Astrocyte (in vitro differentiated cells and primary cell): ENCODE measurements around the gene CNTNAP2. TPM values are rescaled to one million over a fixed set of nuclear protein-coding genes. Genes with fewer than 3 reads are reported as not detected.
A peak's percentile ranks its signal among the peaks of the same experiment; 100 is the strongest.

Experiments used
- DNase-seq: peaks from one replicate; pipeline ENCODE4 v3.0.0-alpha.2; 2010; ENCODE audit warnings: low read depth
- FAIRE-seq: peaks from 2 replicates; lab custom pipeline; 2011; peaks lifted over from hg19 to GRCh38; lab: Jason Lieb, UNC
- H2AFZ ChIP-seq: 2 replicates; pipeline ENCODE4 v1.6.0; 2012; ENCODE audit warnings: low read depth, low read length, inconsistent platforms
- H3K27ac ChIP-seq: 2 replicates; pipeline ENCODE4 v1.5.1; 2011; ENCODE audit warnings: low read depth, low read length, inconsistent platforms
- H3K27me3 ChIP-seq: 2 replicates; pipeline ENCODE4 v1.6.0; 2011; ENCODE audit warnings: low read length, inconsistent platforms; ENCODE audit not compliant: insufficient read depth
- H3K36me3 ChIP-seq: 2 replicates; pipeline ENCODE4 v1.5.1; 2011; ENCODE audit warnings: low read length, inconsistent platforms; ENCODE audit not compliant: insufficient read depth
- H3K4me1 ChIP-seq: 2 replicates; pipeline ENCODE4 v1.5.1; 2011; ENCODE audit warnings: low read length, inconsistent platforms; ENCODE audit not compliant: insufficient read depth
- H3K4me2 ChIP-seq: 2 replicates; pipeline ENCODE4 v1.6.0; 2012; ENCODE audit warnings: low read length, inconsistent platforms
- H3K4me3 ChIP-seq: 2 replicates; pipeline ENCODE4 v1.5.1; 2011; ENCODE audit warnings: low read depth, mild to moderate bottlenecking, low read length, inconsistent platforms; ENCODE audit not compliant: insufficient read depth
- H3K79me2 ChIP-seq: 2 replicates; pipeline ENCODE4 v1.6.0; 2012; ENCODE audit warnings: mild to moderate bottlenecking, low read length, inconsistent platforms; ENCODE audit not compliant: insufficient read depth
- H3K9ac ChIP-seq: 2 replicates; pipeline ENCODE4 v1.6.0; 2012; ENCODE audit warnings: mild to moderate bottlenecking, low read length, inconsistent platforms
- H3K9me3 ChIP-seq: 2 replicates; pipeline ENCODE4 v1.5.1; 2012; ENCODE audit warnings: low read depth, mild to moderate bottlenecking, low read length, inconsistent platforms; ENCODE audit not compliant: insufficient read depth
- H4K20me1 ChIP-seq: 2 replicates; pipeline ENCODE4 v1.6.0; 2012; ENCODE audit warnings: low read length, inconsistent platforms; ENCODE audit not compliant: insufficient read depth
- H3K27ac Mint-ChIP-seq: one replicate; pipeline ENCODE4 v1.8.0; 2021; ENCODE audit warnings: mild to moderate bottlenecking, mixed read lengths; ENCODE audit not compliant: unreplicated experiment
- H3K27me3 Mint-ChIP-seq: one replicate; pipeline ENCODE4 v1.8.0; 2021; ENCODE audit warnings: low read depth, mixed read lengths; ENCODE audit not compliant: unreplicated experiment
- H3K36me3 Mint-ChIP-seq: one replicate; pipeline ENCODE4 v1.8.0; 2021; ENCODE audit warnings: low read depth, mixed read lengths; ENCODE audit not compliant: unreplicated experiment
- H3K4me1 Mint-ChIP-seq: one replicate; pipeline ENCODE4 v1.8.0; 2021; ENCODE audit warnings: low read depth, mixed read lengths; ENCODE audit not compliant: unreplicated experiment
- H3K4me3 Mint-ChIP-seq: one replicate; pipeline ENCODE4 v1.8.0; 2021; ENCODE audit warnings: mild to moderate bottlenecking, moderate library complexity, mixed read lengths; ENCODE audit not compliant: unreplicated experiment
- H3K9me3 Mint-ChIP-seq: one replicate; pipeline ENCODE4 v1.8.0; 2021; ENCODE audit warnings: mild to moderate bottlenecking, mixed read lengths; ENCODE audit not compliant: unreplicated experiment
- CTCF ChIP-seq: IDR thresholded peaks from 2 replicates; pipeline ENCODE4 v1.5.1; 2011; ENCODE audit warnings: low read depth, mild to moderate bottlenecking, inconsistent platforms, low read length, moderate library complexity; ENCODE audit not compliant: insufficient read depth
- EZH2 ChIP-seq: IDR thresholded peaks from 2 replicates; pipeline ENCODE4 v1.6.1; 2012; ENCODE audit warnings: mild to moderate bottlenecking, low read length, inconsistent platforms; ENCODE audit not compliant: insufficient read depth
- total RNA-seq: library from RNA; stranded (reverse); gene quantifications from 2 replicates; pipeline ENCODE4 v1.2.1, GENCODE V29; 2021

Gene CNTNAP2
- total RNA-seq, 1 donor from 2014 or later: 20.0 TPM

GRCh38 chr7:147265528-147265927 lies 1148.9 kb downstream of the CNTNAP2 start:
- Mint-ChIP-seq H3K4me3 (no peak overlapping the region), H3K4me1 (peaks cover 3% of the 10 kb centered on the region), H3K27me3 (no peaks in the 10 kb centered on the region), H3K9me3 (no peaks in the 10 kb centered on the region), H3K27ac (no peak overlapping the region), H3K36me3 (no peaks in the 10 kb centered on the region)
- no peak for FAIRE-seq
- H3K9ac ChIP-seq: no peak overlapping the region
- H2AFZ ChIP-seq: no peak overlapping the region
- no peaks in the 10 kb centered on the region for H3K36me3 ChIP-seq
- H3K4me1 ChIP-seq: no peaks in the 10 kb centered on the region
- TF ChIP-seq EZH2 (no peak), CTCF (no peak)
- H3K4me3 ChIP-seq: no peak overlapping the region
- no peak overlapping the region for H3K4me2 ChIP-seq
- no peaks in the 10 kb centered on the region for H4K20me1 ChIP-seq
- H3K9me3 ChIP-seq: no peaks in the 10 kb centered on the region
- DNase-seq: no peak
- H3K27me3 ChIP-seq: no peaks in the 10 kb centered on the region
- H3K27ac ChIP-seq: no peak overlapping the region
- H3K79me2 ChIP-seq: no peaks in the 10 kb centered on the region

GRCh38 chr7:147276106-147276505 lies 1159.5 kb downstream of the CNTNAP2 start:
- Histone ChIP-seq H3K4me1 (no peaks in the 10 kb centered on the region), H3K27me3 (no peaks in the 10 kb centered on the region), H3K4me2 (no peak overlapping the region), H2AFZ (no peak overlapping the region), H3K9ac (no peak overlapping the region), H3K79me2 (no peaks in the 10 kb centered on the region), H3K9me3 (no peaks in the 10 kb centered on the region), H3K36me3 (no peaks in the 10 kb centered on the region), H4K20me1 (no peaks in the 10 kb centered on the region), H3K27ac (no peak overlapping the region), H3K4me3 (no peak overlapping the region)
- no peak overlapping the region for H3K27ac Mint-ChIP-seq
- peaks cover 3% of the 10 kb centered on the region for H3K4me1 Mint-ChIP-seq
- H3K4me3 Mint-ChIP-seq: no peak overlapping the region
- no peaks in the 10 kb centered on the region for H3K9me3 Mint-ChIP-seq
- H3K27me3 Mint-ChIP-seq: no peaks in the 10 kb centered on the region
- DNase-seq: no peak
- FAIRE-seq: no peak
- no peak for TF ChIP-seq EZH2
- no peak for TF ChIP-seq CTCF
- no peaks in the 10 kb centered on the region for H3K36me3 Mint-ChIP-seq

GRCh38 chr7:147276783-147277370 lies 1160.3 kb downstream of the CNTNAP2 start:
- FAIRE-seq (peak; percentile 26), DNase-seq (no peak)
- Mint-ChIP-seq H3K36me3 (no peaks in the 10 kb centered on the region), H3K4me1 (peaks cover 3% of the 10 kb centered on the region), H3K27ac (no peak overlapping the region), H3K27me3 (no peaks in the 10 kb centered on the region), H3K4me3 (no peak overlapping the region), H3K9me3 (no peaks in the 10 kb centered on the region)
- Histone ChIP-seq H3K9me3 (no peaks in the 10 kb centered on the region), H3K4me1 (no peaks in the 10 kb centered on the region), H3K4me3 (no peak overlapping the region), H3K36me3 (no peaks in the 10 kb centered on the region), H2AFZ (no peak overlapping the region), H3K4me2 (no peak overlapping the region), H3K9ac (no peak overlapping the region), H3K79me2 (no peaks in the 10 kb centered on the region), H3K27me3 (no peaks in the 10 kb centered on the region), H3K27ac (no peak overlapping the region), H4K20me1 (no peaks in the 10 kb centered on the region)
- TF ChIP-seq EZH2 (no peak), CTCF (no peak)
